ENCODE measurements around the gene CARD14. TPM values are rescaled to one million over a fixed set of nuclear protein-coding genes. Genes with fewer than 3 reads are reported as not detected.

The CARD14 gene
- total RNA-seq, 1 donor from 2014 or later, result not detected

- peaks cover 11% of the 10 kb centered on the region for H3K36me3 Mint-ChIP-seq (ENCODE audit: insufficient read depth)
- H3K27ac Mint-ChIP-seq, result peak overlapping the region; percentile 27
- DNase-seq (ENCODE audit: low spot score, unreplicated experiment), result no peak
- TF ChIP-seq CTCF (IDR thresholded peaks at IDR 0.05; ENCODE audit: unreplicated experiment), result no peak
- H3K4me3 Mint-ChIP-seq (ENCODE audit: low read depth), result peak overlapping the region; percentile 97
- no peaks in the 10 kb centered on the region for H3K9me3 Mint-ChIP-seq (ENCODE audit: low read depth)
- H3K27me3 Mint-ChIP-seq, result no peaks in the 10 kb centered on the region
- peaks cover 12% of the 10 kb centered on the region for H3K4me1 Mint-ChIP-seq (ENCODE audit: low read depth)
These were observed 24.5 kb upstream of the CARD14 start for GRCh38 chr17:80145076-80146075.

- Mint-ChIP-seq H3K27ac (peak overlapping the region; percentile 89), H3K36me3 (ENCODE audit: insufficient read depth) (peaks cover 7% of the 10 kb centered on the region), H3K4me3 (ENCODE audit: low read depth) (peak overlapping the region; percentile 97), H3K27me3 (no peaks in the 10 kb centered on the region), H3K4me1 (ENCODE audit: low read depth) (peaks cover 12% of the 10 kb centered on the region), H3K9me3 (ENCODE audit: low read depth) (no peaks in the 10 kb centered on the region)
- no peak for TF ChIP-seq CTCF (IDR thresholded peaks at IDR 0.05; ENCODE audit: unreplicated experiment)
- peak; percentile 32 for DNase-seq (ENCODE audit: low spot score, unreplicated experiment)
These were observed 23.5 kb upstream of the CARD14 start for GRCh38 chr17:80146121-80147034.

GRCh38 chr17:80147035-80147822 lies 22.6 kb upstream of the CARD14 start, which contains the start of gene EIF4A3:
Gene EIF4A3, minus strand, starts transcription at chr17:80147128. Its CDS starts 167 bp downstream, at chr17:80146961.
- peaks cover 3% of the 10 kb centered on the region for H3K36me3 Mint-ChIP-seq (ENCODE audit: insufficient read depth)
- H3K4me3 Mint-ChIP-seq (ENCODE audit: low read depth), result peak within 1 kb of the TSS; percentile 97
- peak; percentile 90 for DNase-seq (ENCODE audit: low spot score, unreplicated experiment)
- peak within 1 kb of the TSS; percentile 99 for H3K27ac Mint-ChIP-seq
- H3K27me3 Mint-ChIP-seq, result no peaks in the 10 kb centered on the region
- no peak for TF ChIP-seq CTCF (IDR thresholded peaks at IDR 0.05; ENCODE audit: unreplicated experiment)
- no peaks in the 10 kb centered on the region for H3K9me3 Mint-ChIP-seq (ENCODE audit: low read depth)
- peaks cover 12% of the 10 kb centered on the region for H3K4me1 Mint-ChIP-seq (ENCODE audit: low read depth)

- no peaks in the 10 kb centered on the region for H3K27me3 Mint-ChIP-seq
- peaks cover 1% of the 10 kb centered on the region for H3K4me1 Mint-ChIP-seq (ENCODE audit: low read depth)
- DNase-seq (ENCODE audit: low spot score, unreplicated experiment), result no peak
- no peak overlapping the region for H3K4me3 Mint-ChIP-seq (ENCODE audit: low read depth)
- peaks cover 9% of the 10 kb centered on the region for H3K9me3 Mint-ChIP-seq (ENCODE audit: low read depth)
- H3K36me3 Mint-ChIP-seq (ENCODE audit: insufficient read depth), result no peaks in the 10 kb centered on the region
- H3K27ac Mint-ChIP-seq, result peak overlapping the region; percentile 50
- no peak for TF ChIP-seq CTCF (IDR thresholded peaks at IDR 0.05; ENCODE audit: unreplicated experiment)
These were observed 18.5 kb upstream of the CARD14 start for GRCh38 chr17:80151333-80151732.
